Heart left ventricle (tissue), 13 donors: ENCODE results near the gene PCNA.
"Not testable (repeated sequence)": the region's sequence is repeated elsewhere in the genome, so short reads cannot be mapped to it uniquely, and the experiment has no call there.

Experiments
- POLR2A ChIP-seq, 2 donors: fragments of 450-650 bp; IDR thresholded peaks; one replicate each; pipeline ENCODE4 v1.6.1; 2017; ENCODE audit warnings: antibody characterized with exemption in 2 of 2, mild to moderate bottlenecking in 2 of 2, moderate library complexity in 2 of 2
- TF ChIP-seq, protein P1 (sequence below), 12 donors: fragments of 200-600 bp; sonication (generic) in 4 of 12; IDR thresholded peaks; one replicate each; pipeline versions ENCODE4 v1.5.0 to v1.8.0; 2018 to 2022; ENCODE audit warnings: antibody characterized with exemption in 12 of 12, mild to moderate bottlenecking in 5 of 12
- donor health status: ischemic (EF 13 %, LVEDD 7.1; RV severe dilation, severe dysfunction).
- donor health status: DM: no; HTN: yes; CAD: no.
- donor health status: DM: no; HTN: no; CAD: no.
- donor health status: ischemic (EF 25% LVEDD 6.9; RV normal size, moderate dysfunction).
- donor health status: ischemic (EF 25% LVEDD 5.7; RV mildly dilated, moderate dysfunction).
- donor health status: ischemic (EF 35%, LVEDD 5.7; RV mildly dilated, moderate dysfunction).
- donor health status: nonischemic (EF 11% LVEDD 7.7; RV severe dilation, severe dysfunction).
- donor health status: DM: yes; HTN: yes; CAD: no.
- donor health status: PGD.
- donor health status: ischemic (EF 29% LVEDD 5.4; RV normal size, mild dysfunction).
- donor health status: nonischemic (EF 23%, LVEDD 6.1; RV moderate dilation, normal function).

DNA sequence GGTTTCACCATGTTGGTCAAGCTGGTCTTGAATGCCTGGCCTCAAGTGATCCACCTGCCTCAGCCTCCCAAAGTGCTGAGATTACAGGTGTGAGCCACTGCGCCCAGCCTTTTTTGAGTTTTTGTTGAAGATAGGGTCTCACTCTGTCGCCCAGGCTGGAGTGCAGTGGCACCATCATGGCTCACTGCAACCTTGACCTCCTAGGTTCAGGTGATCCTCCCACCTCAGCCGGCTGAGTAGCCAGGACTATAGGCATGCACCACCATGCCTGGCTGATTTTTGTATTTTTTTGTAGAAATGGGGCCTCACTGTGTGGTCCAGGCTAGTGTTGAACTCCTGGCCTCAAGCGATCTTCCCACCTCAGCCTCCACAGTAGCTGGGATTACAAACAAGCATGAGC is 47.8 kb downstream of the PCNA start:
- TF ChIP-seq, protein P1, sequence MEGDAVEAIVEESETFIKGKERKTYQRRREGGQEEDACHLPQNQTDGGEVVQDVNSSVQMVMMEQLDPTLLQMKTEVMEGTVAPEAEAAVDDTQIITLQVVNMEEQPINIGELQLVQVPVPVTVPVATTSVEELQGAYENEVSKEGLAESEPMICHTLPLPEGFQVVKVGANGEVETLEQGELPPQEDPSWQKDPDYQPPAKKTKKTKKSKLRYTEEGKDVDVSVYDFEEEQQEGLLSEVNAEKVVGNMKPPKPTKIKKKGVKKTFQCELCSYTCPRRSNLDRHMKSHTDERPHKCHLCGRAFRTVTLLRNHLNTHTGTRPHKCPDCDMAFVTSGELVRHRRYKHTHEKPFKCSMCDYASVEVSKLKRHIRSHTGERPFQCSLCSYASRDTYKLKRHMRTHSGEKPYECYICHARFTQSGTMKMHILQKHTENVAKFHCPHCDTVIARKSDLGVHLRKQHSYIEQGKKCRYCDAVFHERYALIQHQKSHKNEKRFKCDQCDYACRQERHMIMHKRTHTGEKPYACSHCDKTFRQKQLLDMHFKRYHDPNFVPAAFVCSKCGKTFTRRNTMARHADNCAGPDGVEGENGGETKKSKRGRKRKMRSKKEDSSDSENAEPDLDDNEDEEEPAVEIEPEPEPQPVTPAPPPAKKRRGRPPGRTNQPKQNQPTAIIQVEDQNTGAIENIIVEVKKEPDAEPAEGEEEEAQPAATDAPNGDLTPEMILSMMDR (IDR thresholded peaks at IDR 0.05): not testable (repeated sequence)
- TF ChIP-seq POLR2A (IDR thresholded peaks at IDR 0.05): not testable (repeated sequence)
